Neural cell (in vitro differentiated cells): ENCODE measurements around the gene NFATC3.

ENCODE experiments used
- CTCF ChIP-seq: fragments of 450-650 bp; IDR thresholded peaks from 2 replicates; pipeline ENCODE4 v1.5.1; 2014; ENCODE audit warnings: antibody characterized with exemption, mild to moderate bottlenecking, moderate library complexity; ENCODE audit not compliant: poor library complexity, severe bottlenecking
- EP300 ChIP-seq: fragments of 450-650 bp; conservative IDR thresholded peaks from 2 replicates; pipeline ENCODE4 v1.6.1; 2014; ENCODE audit warnings: antibody characterized with exemption, mild to moderate bottlenecking, moderate library complexity; ENCODE audit not compliant: poor library complexity, severe bottlenecking
- POLR2AphosphoS5 ChIP-seq: IDR thresholded peaks from 2 replicates; pipeline ENCODE4 v1.6.1; 2012
- SMC3 ChIP-seq: fragments of 450-650 bp; conservative IDR thresholded peaks from 2 replicates; pipeline ENCODE4 v1.6.1; 2014; ENCODE audit warnings: antibody characterized with exemption, mild to moderate bottlenecking, moderate library complexity; ENCODE audit not compliant: poor library complexity
- TAF1 ChIP-seq: IDR thresholded peaks from 2 replicates; pipeline ENCODE4 v1.6.1; 2012; ENCODE audit warnings: low read depth

GRCh38 chr16:68113059-68113761, 28.0 kb downstream of the NFATC3 start:
- TF ChIP-seq CTCF (no peak), TAF1 (no peak), EP300 (no peak), POLR2AphosphoS5 (no peak), SMC3 (no peak)
